ENCODE data around the gene KDM4D.

KDM4D gene

GRCh38 chr11:94973099-94973968 is at the start of gene KDM4D, which contains the start of gene CWC15:
Gene KDM4D (plus strand): TSS chr11:94973709. CDS start chr11:94997373, 23,664 bp downstream.
Gene CWC15 (minus strand): TSS chr11:94973556. CDS start chr11:94972185, 1,371 bp downstream.
- TF ChIP-seq, protein P1, sequence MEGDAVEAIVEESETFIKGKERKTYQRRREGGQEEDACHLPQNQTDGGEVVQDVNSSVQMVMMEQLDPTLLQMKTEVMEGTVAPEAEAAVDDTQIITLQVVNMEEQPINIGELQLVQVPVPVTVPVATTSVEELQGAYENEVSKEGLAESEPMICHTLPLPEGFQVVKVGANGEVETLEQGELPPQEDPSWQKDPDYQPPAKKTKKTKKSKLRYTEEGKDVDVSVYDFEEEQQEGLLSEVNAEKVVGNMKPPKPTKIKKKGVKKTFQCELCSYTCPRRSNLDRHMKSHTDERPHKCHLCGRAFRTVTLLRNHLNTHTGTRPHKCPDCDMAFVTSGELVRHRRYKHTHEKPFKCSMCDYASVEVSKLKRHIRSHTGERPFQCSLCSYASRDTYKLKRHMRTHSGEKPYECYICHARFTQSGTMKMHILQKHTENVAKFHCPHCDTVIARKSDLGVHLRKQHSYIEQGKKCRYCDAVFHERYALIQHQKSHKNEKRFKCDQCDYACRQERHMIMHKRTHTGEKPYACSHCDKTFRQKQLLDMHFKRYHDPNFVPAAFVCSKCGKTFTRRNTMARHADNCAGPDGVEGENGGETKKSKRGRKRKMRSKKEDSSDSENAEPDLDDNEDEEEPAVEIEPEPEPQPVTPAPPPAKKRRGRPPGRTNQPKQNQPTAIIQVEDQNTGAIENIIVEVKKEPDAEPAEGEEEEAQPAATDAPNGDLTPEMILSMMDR (IDR thresholded peaks at IDR 0.05; ENCODE audit: control insufficient read depth, extremely low read depth, insufficient read depth) = no peak
- peak; percentile 81 for DNase-seq (ENCODE audit: low read depth)
- H3K4me3 ChIP-seq (ENCODE audit: low read depth, low read length) = peak within 1 kb of the TSS; percentile 92

GRCh38 chr11:94924171-94924572 is 49.3 kb upstream of the KDM4D start:
- DNase-seq (ENCODE audit: low read depth) = no peak
- TF ChIP-seq, protein P1 (IDR thresholded peaks at IDR 0.05; ENCODE audit: control insufficient read depth, extremely low read depth, insufficient read depth) = no peak
- no peak overlapping the region for H3K4me3 ChIP-seq (ENCODE audit: low read depth, low read length)

- no peak for DNase-seq (ENCODE audit: low read depth)
- H3K4me3 ChIP-seq (ENCODE audit: low read depth, low read length) = no peak overlapping the region
- TF ChIP-seq, protein P1 (IDR thresholded peaks at IDR 0.05; ENCODE audit: control insufficient read depth, extremely low read depth, insufficient read depth) = no peak
Measured at GRCh38 chr11:94924612-94925011, 48.9 kb upstream of the KDM4D start.

DNA sequence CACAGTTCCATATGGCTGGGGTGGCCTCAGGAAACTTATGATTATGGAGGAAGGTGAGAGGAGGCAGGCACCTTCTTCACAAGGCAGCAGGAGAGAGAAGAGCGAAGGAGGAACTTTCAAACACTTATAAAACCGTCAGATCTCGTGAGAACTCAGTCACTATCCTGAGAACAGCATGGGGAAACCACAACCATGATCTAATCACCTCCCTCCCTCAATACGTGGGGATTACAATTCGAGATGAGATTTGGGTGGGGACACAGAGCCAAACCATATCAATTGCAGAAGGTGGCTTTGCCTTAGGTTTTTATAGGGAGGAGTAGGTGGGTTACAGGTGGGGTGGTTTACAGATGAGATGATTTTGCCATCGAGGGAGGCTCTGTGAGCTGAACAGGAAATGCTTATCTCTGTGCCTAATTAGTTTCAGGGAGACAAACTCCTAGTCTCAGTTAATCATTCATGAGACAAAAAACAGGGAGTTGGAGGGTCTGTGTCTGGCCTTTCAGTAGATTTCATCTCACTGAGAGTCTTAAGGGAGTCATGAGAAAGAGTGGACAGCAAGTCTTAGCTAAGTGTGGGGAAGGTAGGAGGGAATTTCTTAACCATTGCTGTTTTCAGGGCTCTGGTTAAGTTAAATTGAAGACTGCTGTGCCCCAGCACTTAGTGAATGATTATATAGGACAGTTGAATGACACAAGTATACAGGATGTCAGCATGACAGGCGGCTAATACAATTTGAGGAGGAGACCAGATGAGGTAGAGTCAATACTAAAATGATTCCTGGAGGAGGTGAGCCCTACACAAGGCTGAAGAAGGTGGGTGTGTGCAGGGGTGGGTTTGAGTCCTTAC is 47.9 kb upstream of the KDM4D start:
- no peak for DNase-seq (ENCODE audit: low read depth)
- no peak overlapping the region for H3K4me3 ChIP-seq (ENCODE audit: low read depth, low read length)
- TF ChIP-seq, protein P1 (IDR thresholded peaks at IDR 0.05; ENCODE audit: control insufficient read depth, extremely low read depth, insufficient read depth) = no peak

DNA sequence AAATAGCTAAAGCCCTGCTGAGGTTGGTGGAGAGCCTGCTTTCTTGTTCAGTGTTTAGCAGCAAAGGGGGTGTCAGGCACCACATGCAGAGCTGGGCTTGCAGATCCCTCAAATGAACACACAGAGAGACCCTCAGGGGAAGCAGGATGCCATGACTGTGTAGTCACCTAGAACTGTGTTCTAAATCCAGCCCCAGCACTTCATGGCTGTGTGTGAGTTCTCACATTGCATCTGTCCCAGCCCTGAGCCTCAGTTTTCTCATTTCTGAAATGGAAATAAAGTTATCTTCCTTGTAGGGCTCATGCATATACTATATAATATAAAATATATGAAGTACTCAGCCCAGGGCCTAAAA is 47.3 kb upstream of the KDM4D start:
- no peak overlapping the region for H3K4me3 ChIP-seq (ENCODE audit: low read depth, low read length)
- DNase-seq (ENCODE audit: low read depth) = no peak
- TF ChIP-seq, protein P1 (IDR thresholded peaks at IDR 0.05; ENCODE audit: control insufficient read depth, extremely low read depth, insufficient read depth) = no peak

DNA sequence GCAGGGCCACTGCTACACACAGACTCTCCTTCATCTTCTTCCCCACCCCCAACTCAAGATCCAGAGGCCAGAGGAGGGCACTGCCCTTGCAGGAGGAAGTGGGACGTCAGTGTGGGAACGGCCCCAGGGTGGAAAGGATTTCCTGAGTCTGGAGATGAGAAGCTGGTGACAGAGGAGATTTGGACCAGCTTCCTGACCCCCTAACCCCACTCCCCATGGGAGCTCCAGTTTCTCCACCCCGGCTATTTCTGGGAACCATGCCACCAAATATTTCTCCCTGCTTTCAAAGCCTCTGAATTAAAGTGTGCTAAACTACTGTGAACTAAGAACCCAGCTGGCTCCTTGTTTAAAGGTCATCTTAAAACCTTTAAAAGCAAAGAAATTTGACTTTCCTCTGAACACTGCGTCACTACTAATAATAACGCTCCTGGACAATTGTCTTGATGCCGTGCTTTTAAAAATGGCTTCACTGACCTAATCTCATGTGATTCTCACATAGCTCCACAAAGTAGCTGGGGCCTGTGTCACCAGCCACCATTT is 46.7 kb upstream of the KDM4D start:
- TF ChIP-seq, protein P1 (IDR thresholded peaks at IDR 0.05; ENCODE audit: control insufficient read depth, extremely low read depth, insufficient read depth) = no peak
- H3K4me3 ChIP-seq (ENCODE audit: low read depth, low read length) = no peak overlapping the region
- no peak for DNase-seq (ENCODE audit: low read depth)

Data from LNCaP clone FGC (cell line).